Spleen (tissue), 7 donors: ENCODE results near the gene GARIN3.

Experiments
- POLR2AphosphoS5 ChIP-seq, 3 donors: sonication (generic); formaldehyde crosslinking; IDR thresholded peaks; one replicate each; pipeline ENCODE4 v1.5.1; 2017; ENCODE audit warnings: antibody characterized with exemption in 3 of 3
- TF ChIP-seq, protein P1 (sequence below), 11 experiments: fragments of 200-600 bp in 7 of 11; fragments of 450-650 bp in 4 of 11; sonication (generic) in 4 of 11; IDR thresholded peaks in 8 of 11; conservative IDR thresholded peaks in 3 of 11; 1 replicate in 7 of 11; 2 replicates in 4 of 11; pipeline versions ENCODE4 v1.4.0 to v1.8.0; 2016 to 2021; ENCODE audit warnings: antibody characterized with exemption in 11 of 11, inconsistent platforms in 4 of 11, mild to moderate bottlenecking in 1 of 11
- donor health status: DM: no; HTN: no; CAD: no; lungs with moderate emphysema.
- donor health status: DM: no; HTN: no; CAD: no.
- donor health status: DM: no; HTN: no; CAD: no.

- no peak for TF ChIP-seq POLR2AphosphoS5 (IDR thresholded peaks at IDR 0.05)
- TF ChIP-seq, protein P1, sequence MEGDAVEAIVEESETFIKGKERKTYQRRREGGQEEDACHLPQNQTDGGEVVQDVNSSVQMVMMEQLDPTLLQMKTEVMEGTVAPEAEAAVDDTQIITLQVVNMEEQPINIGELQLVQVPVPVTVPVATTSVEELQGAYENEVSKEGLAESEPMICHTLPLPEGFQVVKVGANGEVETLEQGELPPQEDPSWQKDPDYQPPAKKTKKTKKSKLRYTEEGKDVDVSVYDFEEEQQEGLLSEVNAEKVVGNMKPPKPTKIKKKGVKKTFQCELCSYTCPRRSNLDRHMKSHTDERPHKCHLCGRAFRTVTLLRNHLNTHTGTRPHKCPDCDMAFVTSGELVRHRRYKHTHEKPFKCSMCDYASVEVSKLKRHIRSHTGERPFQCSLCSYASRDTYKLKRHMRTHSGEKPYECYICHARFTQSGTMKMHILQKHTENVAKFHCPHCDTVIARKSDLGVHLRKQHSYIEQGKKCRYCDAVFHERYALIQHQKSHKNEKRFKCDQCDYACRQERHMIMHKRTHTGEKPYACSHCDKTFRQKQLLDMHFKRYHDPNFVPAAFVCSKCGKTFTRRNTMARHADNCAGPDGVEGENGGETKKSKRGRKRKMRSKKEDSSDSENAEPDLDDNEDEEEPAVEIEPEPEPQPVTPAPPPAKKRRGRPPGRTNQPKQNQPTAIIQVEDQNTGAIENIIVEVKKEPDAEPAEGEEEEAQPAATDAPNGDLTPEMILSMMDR (IDR thresholded peaks at IDR 0.05 in 8 of 11, conservative IDR thresholded peaks at IDR 0.05 in 3 of 11) = no peak
Measured at GRCh38 chr5:157167214-157167621, 1.2 kb upstream of the GARIN3 start.
